H1 (cell line): ENCODE data around the gene RAB44.

Experiments
- CHD1 ChIP-seq: IDR thresholded peaks from 2 replicates; pipeline ENCODE4 v1.6.1; 2012; ENCODE audit warnings: low read depth, low read length, improper control_type of control experiment
- CTCF ChIP-seq, 3 experiments: IDR thresholded peaks; 1 replicate in 2 of 3; 2 replicates in 1 of 3; pipeline versions ENCODE4 v1.5.1 to v1.6.1; 2011; ENCODE audit warnings: low read length in 3 of 3, mild to moderate bottlenecking in 3 of 3, inconsistent platforms in 2 of 3, low read depth in 1 of 3, moderate library complexity in 1 of 3; ENCODE audit not compliant: insufficient read depth in 1 of 3; ENCODE audit errors: control extremely low read depth in 1 of 3
- JUND ChIP-seq: IDR thresholded peaks from 2 replicates; pipeline ENCODE4 v1.6.1; 2011; ENCODE audit warnings: mild to moderate bottlenecking, improper control_type of control experiment, low read length
- POLR2AphosphoS5 ChIP-seq: IDR thresholded peaks from 2 replicates; pipeline ENCODE4 v1.6.1; 2011; ENCODE audit warnings: low read depth, low read length
- SP1 ChIP-seq: IDR thresholded peaks from 2 replicates; pipeline ENCODE4 v1.6.1; 2011; ENCODE audit warnings: low read depth, low read length

GRCh38 chr6:36765190-36765589 is 67.6 kb downstream of the RAB44 start:
- TF ChIP-seq JUND (no peak), SP1 (no peak), CTCF (IDR thresholded peaks at IDR 0.05; ENCODE audit: control extremely low read depth in 1 of 3, insufficient read depth in 1 of 3, low read depth in 1 of 3, low read length in 3 of 3) (no peak), POLR2AphosphoS5 (no peak), CHD1 (no peak)
